Measurements from ENCODE around the gene LRRC37A2. TPM values are rescaled to one million over a fixed set of nuclear protein-coding genes. Genes with fewer than 3 reads are reported as not detected.

The LRRC37A2 gene
- total RNA-seq = 3.5 and 4.0 TPM in 2 replicates

DNA sequence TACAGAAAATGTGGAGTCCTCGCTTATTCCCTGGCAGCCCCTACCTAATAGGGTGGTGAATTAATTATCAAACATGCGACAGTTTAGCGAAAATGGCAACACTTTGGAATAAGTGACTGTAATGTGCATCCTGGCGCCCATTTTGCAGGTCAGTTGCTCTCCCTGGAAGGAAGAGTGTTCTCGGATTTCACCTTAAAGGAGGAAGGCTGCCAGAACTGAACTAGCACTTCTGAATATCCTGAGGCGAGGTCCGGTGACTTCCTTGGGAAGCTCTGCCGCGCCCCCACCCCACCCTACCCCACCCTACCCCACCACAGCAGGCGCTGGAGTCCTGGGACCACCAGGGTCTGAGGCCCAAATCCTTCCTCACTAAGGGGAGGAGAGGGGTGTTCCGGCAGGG lies at the start of gene LRRC37A2:
Gene LRRC37A2 (plus strand): TSS at position 301 of the 400 bp plus-strand sequence. CDS start 245 bp downstream, outside the sequence.

DNA sequence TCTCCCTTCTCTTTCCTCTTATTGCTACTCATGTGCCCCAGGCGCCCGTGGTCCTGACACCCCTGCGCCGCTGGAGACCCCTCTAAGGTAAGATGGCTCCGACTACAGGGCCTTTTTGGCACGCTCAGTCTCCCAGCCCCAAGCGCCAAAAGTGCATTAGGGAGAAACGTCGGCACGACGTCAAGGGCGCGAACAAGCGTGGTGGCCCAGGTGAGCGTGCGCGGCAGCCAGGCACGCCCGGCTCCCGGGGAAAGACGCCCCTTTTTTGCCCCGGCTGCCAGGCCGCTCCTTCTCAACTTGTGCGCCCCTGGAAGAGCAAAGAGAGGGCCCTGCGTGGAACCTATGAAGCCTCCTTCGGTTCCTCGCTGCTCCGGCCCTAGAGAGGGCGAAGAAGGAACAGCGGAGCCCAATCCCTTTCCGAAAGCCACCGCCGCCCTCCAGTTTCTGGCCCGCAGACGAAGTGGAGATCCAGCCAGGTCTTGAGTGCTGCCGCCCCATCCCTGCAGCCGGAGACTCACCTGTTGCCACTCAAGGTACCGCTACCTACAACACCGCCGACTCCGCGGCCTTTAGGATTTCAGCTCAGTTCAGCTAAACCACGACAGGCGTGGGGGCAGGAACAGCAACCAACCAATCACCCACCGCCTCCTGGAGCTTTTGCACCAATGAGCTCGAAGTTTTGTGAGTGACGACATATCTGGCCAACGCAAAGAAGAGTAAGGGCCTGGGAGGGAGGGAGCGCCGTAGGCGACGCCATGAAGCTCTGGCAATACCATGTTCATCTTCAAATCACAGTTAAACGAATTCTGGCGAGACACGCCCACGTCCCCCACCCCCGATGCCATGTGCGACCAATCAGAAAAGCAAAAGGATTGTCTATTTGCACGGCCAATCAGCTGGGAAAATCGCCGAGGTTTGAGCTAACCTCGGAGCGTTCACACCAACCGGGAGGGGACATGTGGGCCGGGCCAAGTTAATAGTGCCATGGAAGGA lies 67.1 kb downstream of the LRRC37A2 start, which contains the start of gene ARL17A:
Gene ARL17A (minus strand): TSS at position 609 of the 993 bp plus-strand sequence. CDS start 3,369 bp downstream, outside the sequence.

DNA sequence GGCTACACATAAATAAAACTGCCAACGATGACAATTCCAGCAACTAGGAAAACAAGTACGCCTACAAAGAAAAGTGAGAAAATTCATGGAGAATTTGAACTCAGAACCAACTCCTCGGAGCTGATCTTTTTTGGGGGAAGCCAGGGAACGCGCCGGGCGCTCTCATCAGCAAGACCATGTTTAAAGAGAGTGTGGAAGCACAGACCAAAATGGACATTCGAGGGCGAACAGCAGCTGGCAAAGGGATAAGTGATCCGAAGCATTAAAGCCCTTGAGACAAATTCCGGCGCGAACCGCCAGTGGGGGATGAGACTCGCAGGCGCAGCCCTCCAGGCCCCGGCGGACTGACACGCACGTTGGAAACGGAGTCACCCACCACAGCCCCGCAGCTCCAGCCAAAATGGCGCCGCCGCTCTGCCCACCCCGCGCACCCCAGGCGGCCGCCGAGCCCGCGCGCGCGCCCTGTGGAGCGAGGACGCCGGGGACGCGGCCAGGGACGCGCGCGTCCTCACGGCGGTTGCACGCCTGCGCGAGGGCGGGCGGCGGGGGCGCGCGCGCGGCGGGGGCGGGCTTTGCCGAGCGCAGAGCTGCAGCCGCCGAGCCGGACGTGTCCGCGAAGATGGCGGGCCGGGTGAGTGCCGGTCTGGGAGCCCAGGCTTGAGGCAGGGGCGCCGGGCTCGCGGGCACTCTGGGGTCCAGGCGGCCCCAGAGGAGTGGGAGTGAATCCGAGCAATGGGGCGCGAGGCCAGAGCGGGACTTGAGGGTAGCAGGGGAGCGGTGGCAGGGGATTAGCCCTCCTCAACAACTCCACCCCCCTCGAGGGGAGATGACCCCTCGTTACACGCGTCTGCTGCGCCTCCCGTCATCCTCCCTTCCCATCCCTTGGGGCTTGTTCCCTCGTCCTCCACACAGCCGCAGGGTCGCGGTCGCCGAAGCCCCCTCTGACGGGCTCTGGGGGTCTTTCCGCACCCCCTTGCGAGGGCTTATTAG lies 78.2 kb downstream of the LRRC37A2 start, which contains the start of gene NSF:
Gene NSF (plus strand): TSS at position 513 of the 990 bp plus-strand sequence. CDS start 107 bp downstream, at position 620.

Other genes starting within 250 kb of the LRRC37A2 start
- gene LRRC37A, start 217.3 kb upstream of the LRRC37A2 start, total RNA-seq = 1.4 and 2.1 TPM in 2 replicates
- gene ARL17B, start 150.7 kb upstream of the LRRC37A2 start, total RNA-seq = 4.9 and 6.9 TPM in 2 replicates
- gene ARL17A, start 67.2 kb downstream of the LRRC37A2 start, total RNA-seq = 2.4 and 7.4 TPM in 2 replicates
- 61.0 and 64.9 TPM in 2 replicates for gene NSF, start 78.2 kb downstream of the LRRC37A2 start, total RNA-seq